GM12872 (cell line): ENCODE results near the gene COX6A1.

Experiments
- CTCF ChIP-seq: IDR thresholded peaks from 3 replicates; pipeline ENCODE4 v1.5.1; 2011; ENCODE audit warnings: low read depth, mild to moderate bottlenecking, low read length, moderate library complexity; ENCODE audit not compliant: insufficient read depth

The COX6A1 gene

GRCh38 chr12:120413901-120414695, 23.8 kb upstream of the COX6A1 start:
- TF ChIP-seq CTCF = no peak

GRCh38 chr12:120416490-120417216, 21.3 kb upstream of the COX6A1 start:
- no peak for TF ChIP-seq CTCF

- TF ChIP-seq CTCF = no peak
Observed at GRCh38 chr12:120417917-120418580, 19.9 kb upstream of the COX6A1 start.

GRCh38 chr12:120421701-120422100, 16.2 kb upstream of the COX6A1 start:
- TF ChIP-seq CTCF = no peak

GRCh38 chr12:120422892-120423456, 14.9 kb upstream of the COX6A1 start:
- TF ChIP-seq CTCF = no peak

GRCh38 chr12:120425797-120426196, 12.1 kb upstream of the COX6A1 start:
- no peak for TF ChIP-seq CTCF
